ENCODE results near the gene OR11A1.

GRCh38 chr6:29465801-29466200 lies 8.9 kb upstream of the OR11A1 start:
- TF ChIP-seq, protein P1, sequence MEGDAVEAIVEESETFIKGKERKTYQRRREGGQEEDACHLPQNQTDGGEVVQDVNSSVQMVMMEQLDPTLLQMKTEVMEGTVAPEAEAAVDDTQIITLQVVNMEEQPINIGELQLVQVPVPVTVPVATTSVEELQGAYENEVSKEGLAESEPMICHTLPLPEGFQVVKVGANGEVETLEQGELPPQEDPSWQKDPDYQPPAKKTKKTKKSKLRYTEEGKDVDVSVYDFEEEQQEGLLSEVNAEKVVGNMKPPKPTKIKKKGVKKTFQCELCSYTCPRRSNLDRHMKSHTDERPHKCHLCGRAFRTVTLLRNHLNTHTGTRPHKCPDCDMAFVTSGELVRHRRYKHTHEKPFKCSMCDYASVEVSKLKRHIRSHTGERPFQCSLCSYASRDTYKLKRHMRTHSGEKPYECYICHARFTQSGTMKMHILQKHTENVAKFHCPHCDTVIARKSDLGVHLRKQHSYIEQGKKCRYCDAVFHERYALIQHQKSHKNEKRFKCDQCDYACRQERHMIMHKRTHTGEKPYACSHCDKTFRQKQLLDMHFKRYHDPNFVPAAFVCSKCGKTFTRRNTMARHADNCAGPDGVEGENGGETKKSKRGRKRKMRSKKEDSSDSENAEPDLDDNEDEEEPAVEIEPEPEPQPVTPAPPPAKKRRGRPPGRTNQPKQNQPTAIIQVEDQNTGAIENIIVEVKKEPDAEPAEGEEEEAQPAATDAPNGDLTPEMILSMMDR (conservative IDR thresholded peaks at IDR 0.05; ENCODE audit: low read depth in 2 of 2), result no peak
- TF ChIP-seq POLR2AphosphoS5 (IDR thresholded peaks at IDR 0.05; ENCODE audit: low read depth) (no peak), EZH2phosphoT487 (IDR thresholded peaks at IDR 0.05; ENCODE audit: unreplicated experiment) (no peak), REST (IDR thresholded peaks at IDR 0.05; ENCODE audit: unreplicated experiment) (no peak), JUNB (IDR thresholded peaks at IDR 0.05; ENCODE audit: unreplicated experiment) (no peak), CREB1 (CRISPR knock-in tag; IDR thresholded peaks at IDR 0.05; ENCODE audit: low read depth) (no peak), EZH2 (IDR thresholded peaks at IDR 0.05; ENCODE audit: low read depth, unreplicated experiment) (no peak), NANOG (IDR thresholded peaks at IDR 0.05; ENCODE audit: borderline replicate concordance) (no peak)
- TF ChIP-seq, protein P2, sequence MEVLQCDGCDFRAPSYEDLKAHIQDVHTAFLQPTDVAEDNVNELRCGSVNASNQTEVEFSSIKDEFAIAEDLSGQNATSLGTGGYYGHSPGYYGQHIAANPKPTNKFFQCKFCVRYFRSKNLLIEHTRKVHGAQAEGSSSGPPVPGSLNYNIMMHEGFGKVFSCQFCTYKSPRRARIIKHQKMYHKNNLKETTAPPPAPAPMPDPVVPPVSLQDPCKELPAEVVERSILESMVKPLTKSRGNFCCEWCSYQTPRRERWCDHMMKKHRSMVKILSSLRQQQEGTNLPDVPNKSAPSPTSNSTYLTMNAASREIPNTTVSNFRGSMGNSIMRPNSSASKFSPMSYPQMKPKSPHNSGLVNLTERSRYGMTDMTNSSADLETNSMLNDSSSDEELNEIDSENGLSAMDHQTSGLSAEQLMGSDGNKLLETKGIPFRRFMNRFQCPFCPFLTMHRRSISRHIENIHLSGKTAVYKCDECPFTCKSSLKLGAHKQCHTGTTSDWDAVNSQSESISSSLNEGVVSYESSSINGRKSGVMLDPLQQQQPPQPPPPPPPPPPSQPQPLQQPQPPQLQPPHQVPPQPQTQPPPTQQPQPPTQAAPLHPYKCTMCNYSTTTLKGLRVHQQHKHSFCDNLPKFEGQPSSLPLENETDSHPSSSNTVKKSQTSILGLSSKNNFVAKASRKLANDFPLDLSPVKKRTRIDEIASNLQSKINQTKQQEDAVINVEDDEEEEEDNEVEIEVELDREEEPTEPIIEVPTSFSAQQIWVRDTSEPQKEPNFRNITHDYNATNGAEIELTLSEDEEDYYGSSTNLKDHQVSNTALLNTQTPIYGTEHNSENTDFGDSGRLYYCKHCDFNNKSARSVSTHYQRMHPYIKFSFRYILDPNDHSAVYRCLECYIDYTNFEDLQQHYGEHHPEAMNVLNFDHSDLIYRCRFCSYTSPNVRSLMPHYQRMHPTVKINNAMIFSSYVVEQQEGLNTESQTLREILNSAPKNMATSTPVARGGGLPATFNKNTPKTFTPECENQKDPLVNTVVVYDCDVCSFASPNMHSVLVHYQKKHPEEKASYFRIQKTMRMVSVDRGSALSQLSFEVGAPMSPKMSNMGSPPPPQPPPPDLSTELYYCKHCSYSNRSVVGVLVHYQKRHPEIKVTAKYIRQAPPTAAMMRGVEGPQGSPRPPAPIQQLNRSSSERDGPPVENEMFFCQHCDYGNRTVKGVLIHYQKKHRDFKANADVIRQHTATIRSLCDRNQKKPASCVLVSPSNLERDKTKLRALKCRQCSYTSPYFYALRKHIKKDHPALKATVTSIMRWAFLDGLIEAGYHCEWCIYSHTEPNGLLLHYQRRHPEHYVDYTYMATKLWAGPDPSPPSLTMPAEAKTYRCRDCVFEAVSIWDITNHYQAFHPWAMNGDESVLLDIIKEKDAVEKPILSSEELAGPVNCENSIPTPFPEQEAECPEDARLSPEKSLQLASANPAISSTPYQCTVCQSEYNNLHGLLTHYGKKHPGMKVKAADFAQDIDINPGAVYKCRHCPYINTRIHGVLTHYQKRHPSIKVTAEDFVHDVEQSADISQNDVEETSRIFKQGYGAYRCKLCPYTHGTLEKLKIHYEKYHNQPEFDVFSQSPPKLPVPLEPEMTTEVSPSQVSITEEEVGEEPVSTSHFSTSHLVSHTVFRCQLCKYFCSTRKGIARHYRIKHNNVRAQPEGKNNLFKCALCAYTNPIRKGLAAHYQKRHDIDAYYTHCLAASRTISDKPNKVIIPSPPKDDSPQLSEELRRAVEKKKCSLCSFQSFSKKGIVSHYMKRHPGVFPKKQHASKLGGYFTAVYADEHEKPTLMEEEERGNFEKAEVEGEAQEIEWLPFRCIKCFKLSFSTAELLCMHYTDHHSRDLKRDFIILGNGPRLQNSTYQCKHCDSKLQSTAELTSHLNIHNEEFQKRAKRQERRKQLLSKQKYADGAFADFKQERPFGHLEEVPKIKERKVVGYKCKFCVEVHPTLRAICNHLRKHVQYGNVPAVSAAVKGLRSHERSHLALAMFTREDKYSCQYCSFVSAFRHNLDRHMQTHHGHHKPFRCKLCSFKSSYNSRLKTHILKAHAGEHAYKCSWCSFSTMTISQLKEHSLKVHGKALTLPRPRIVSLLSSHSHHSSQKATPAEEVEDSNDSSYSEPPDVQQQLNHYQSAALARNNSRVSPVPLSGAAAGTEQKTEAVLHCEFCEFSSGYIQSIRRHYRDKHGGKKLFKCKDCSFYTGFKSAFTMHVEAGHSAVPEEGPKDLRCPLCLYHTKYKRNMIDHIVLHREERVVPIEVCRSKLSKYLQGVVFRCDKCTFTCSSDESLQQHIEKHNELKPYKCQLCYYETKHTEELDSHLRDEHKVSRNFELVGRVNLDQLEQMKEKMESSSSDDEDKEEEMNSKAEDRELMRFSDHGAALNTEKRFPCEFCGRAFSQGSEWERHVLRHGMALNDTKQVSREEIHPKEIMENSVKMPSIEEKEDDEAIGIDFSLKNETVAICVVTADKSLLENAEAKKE (CRISPR knock-in tag; IDR thresholded peaks at IDR 0.05), result no peak

Data from GM23338 (cell line).